ENCODE results near the gene CACYBP.

DNA sequence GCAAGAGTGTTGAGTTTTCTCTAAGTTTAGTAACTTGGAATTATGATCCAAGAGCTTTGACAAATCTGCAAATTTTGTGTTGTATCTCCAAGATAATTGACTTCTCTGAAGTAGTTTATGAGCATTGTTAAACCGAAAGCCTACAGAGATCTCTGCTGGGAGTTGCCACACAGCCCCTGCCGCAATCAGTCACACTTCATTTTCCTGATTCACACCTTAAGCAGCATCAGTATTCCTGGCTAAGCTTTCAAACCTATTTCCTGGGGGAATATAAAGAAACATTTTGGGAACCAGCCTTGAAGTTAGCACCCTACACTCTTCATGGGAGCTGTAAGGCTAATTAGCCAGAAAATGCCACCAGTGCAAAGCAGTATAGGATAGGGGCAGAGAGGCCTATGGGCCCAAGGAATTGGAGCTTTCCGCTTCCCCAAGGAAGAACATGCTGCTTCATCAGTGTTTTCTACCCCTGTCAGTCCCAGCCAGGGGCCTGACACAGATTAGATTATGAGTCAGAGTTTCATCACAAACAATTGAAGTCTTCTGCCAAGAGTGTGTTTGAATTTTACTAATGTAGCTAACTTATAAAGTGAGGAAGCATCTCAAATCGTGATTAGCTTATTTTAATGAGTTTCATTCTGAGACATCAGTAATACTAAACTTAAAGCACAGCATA is 23.2 kb upstream of the CACYBP start:
- TF ChIP-seq CTCF (IDR thresholded peaks at IDR 0.05) (no peak), EP300 (IDR thresholded peaks at IDR 0.05) (no peak), POLR2A (IDR thresholded peaks at IDR 0.05) (no peak), POLR2AphosphoS5 (IDR thresholded peaks at IDR 0.05) (no peak)
